Activated B cell treated with CpG ODN at 0.5 μM for 24 hours (primary cell): Measurements from ENCODE around the gene KDM1B. TPM values are rescaled to one million over a fixed set of nuclear protein-coding genes. Genes with fewer than 3 reads are reported as not detected.

Source experiments
- ATAC-seq: fragments of 200-7000 bp; cut with Tn5 transposase; one replicate; pipeline ENCODE4 v1.10.0; 2021; ENCODE audit warnings: low read depth, mild to moderate bottlenecking, moderate library complexity
- CTCF ChIA-PET: fragments of 350-600 bp; sonication (Branson Sonifier 250); formaldehyde crosslinking; loops from one replicate; lab custom pipeline; 2021; ENCODE audit warnings: antibody characterized with exemption; lab: Charles Lee
- POLR2A ChIA-PET: fragments of 350-600 bp; sonication (Branson Sonifier 250); formaldehyde crosslinking; loops from one replicate; lab custom pipeline; 2021; ENCODE audit warnings: antibody characterized with exemption; lab: Charles Lee
- DNase-seq: peaks from one replicate; pipeline ENCODE4 v3.0.0; 2022
- H3K27ac Mint-ChIP-seq: one replicate; pipeline ENCODE4 v1.8.0; 2020; ENCODE audit warnings: mixed read lengths
- H3K27me3 Mint-ChIP-seq: one replicate; pipeline ENCODE4 v1.8.0; 2021; ENCODE audit warnings: mixed read lengths
- H3K36me3 Mint-ChIP-seq: one replicate; pipeline ENCODE4 v1.8.0; 2021; ENCODE audit warnings: low read depth, mixed read lengths
- H3K4me1 Mint-ChIP-seq: one replicate; pipeline ENCODE4 v1.8.0; 2021; ENCODE audit warnings: mixed read lengths
- H3K4me3 Mint-ChIP-seq: one replicate; pipeline ENCODE4 v1.8.0; 2020; ENCODE audit warnings: mild to moderate bottlenecking, mixed read lengths
- H3K9me3 Mint-ChIP-seq: one replicate; pipeline ENCODE4 v1.8.0; 2020; ENCODE audit warnings: mixed read lengths
- intact Hi-C: fragments of 100-400 bp; cut with micrococcal nuclease; formaldehyde crosslinking; loops from one replicate; pipeline ENCODE4 v1.15.1; 2024
- total RNA-seq: library from RNA; stranded (reverse); gene quantifications from 2 replicates; pipeline ENCODE4 v1.2.3, GENCODE V29; 2022
- TF ChIP-seq, protein P1 (sequence below): fragments of 200-600 bp; IDR thresholded peaks from one replicate; pipeline ENCODE4 v1.8.0; 2022; ENCODE audit warnings: antibody characterized with exemption, mild to moderate bottlenecking

Gene KDM1B
- total RNA-seq, 1 donor from 2014 or later = 21.0 TPM

- ChIA-PET CTCF (interaction anchor here (0.6 kb wide), 1 partner anchor 16 kb away, joined by 3 read pairs; the partner anchor contains the start of gene NHLRC1), POLR2A (no interaction called here)
Measured at GRCh38 chr6:18138906-18139305, 16.3 kb upstream of the KDM1B start.

DNA sequence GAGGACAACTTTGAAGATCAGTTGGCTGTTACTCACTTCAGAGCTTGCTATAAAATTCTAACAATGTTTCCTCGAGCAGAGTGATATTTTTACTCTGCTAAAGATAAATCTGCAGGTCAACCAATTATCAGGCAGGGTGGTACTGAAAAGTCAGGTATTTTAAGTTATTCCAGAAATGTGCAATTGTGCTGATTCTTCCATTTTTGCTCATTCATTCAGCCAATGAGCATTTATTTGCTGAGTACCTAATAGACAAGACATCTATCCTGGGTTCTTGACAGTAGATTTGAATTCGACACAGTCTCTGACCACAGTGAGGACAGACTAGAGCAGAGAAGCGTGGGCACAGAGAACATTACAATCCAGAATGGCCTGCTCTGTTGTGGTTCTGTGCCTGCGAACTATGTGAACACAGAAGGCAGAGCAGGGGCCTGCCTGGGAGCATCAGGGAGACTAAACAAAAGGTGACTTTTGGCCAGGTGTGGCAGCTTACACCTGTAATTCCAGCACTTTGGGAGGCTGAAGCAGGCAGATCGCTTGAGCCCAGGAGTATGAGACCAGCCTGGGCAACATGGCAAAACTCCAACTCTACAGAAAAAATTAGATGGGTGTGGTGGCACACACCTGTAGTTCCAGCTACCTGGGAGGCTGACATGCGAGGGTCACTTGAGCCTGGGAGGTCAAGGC, 15.1 kb upstream of the KDM1B start:
- H3K27me3 Mint-ChIP-seq = no peaks in the 10 kb centered on the region
- ATAC-seq (no peak), DNase-seq (no peak)
- H3K9me3 Mint-ChIP-seq = no peaks in the 10 kb centered on the region
- H3K27ac Mint-ChIP-seq = no peak overlapping the region
- no peaks in the 10 kb centered on the region for H3K4me1 Mint-ChIP-seq
- POLR2A ChIA-PET = no interaction called here
- TF ChIP-seq, protein P1, sequence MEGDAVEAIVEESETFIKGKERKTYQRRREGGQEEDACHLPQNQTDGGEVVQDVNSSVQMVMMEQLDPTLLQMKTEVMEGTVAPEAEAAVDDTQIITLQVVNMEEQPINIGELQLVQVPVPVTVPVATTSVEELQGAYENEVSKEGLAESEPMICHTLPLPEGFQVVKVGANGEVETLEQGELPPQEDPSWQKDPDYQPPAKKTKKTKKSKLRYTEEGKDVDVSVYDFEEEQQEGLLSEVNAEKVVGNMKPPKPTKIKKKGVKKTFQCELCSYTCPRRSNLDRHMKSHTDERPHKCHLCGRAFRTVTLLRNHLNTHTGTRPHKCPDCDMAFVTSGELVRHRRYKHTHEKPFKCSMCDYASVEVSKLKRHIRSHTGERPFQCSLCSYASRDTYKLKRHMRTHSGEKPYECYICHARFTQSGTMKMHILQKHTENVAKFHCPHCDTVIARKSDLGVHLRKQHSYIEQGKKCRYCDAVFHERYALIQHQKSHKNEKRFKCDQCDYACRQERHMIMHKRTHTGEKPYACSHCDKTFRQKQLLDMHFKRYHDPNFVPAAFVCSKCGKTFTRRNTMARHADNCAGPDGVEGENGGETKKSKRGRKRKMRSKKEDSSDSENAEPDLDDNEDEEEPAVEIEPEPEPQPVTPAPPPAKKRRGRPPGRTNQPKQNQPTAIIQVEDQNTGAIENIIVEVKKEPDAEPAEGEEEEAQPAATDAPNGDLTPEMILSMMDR = no peak
- CTCF ChIA-PET = no interaction called here
- intact Hi-C loops = no loop called here
- H3K4me3 Mint-ChIP-seq = no peak overlapping the region
- H3K36me3 Mint-ChIP-seq = peaks cover 41% of the 10 kb centered on the region

More at GRCh38 chr6:18138906-18139305, 16.3 kb upstream of the KDM1B start:
- ATAC-seq = no peak
- intact Hi-C loops = no loop called here
- no peak for DNase-seq
- Mint-ChIP-seq H3K4me1 (no peaks in the 10 kb centered on the region), H3K27ac (no peak overlapping the region), H3K27me3 (no peaks in the 10 kb centered on the region), H3K36me3 (peaks cover 41% of the 10 kb centered on the region), H3K4me3 (no peak overlapping the region), H3K9me3 (no peaks in the 10 kb centered on the region)
- TF ChIP-seq, protein P1 = no peak

DNA sequence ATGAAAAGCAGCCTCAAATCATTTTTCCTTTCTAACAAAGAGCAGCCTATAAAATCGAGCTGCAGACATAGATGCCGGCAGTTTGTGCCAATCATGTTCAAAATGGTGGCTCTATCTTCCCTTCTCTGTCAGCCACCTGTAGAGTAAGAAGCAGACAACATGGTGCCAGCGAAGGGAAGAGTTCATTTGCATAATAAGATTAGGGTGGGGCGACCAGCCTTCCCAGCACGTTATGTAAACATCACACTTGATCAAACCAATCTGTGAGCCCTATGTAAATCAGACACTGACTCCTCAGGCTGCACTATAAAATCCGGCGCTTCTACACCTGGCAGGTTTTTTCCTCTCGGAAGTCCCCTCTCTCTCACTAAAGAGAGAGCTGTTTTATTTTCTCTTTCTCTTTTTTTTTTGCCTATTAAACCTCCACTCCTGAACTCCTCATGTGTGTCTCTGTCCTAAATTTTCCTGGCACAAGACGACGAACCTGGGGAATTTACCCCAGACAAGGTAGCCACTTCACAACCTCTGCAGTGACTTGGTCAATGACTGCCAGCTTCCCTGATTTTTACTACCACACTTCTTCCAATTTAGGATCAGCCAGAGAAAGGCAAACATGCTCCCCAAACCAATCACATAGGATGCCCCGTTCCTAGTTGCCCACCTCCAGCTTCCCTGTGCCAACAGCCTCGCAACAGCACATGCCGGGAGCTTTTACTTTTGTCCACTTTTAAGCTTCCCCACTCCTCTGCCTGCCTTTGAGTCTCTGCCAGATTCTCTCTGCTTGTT, 13.2 kb upstream of the KDM1B start:
- ChIA-PET CTCF (no interaction called here), POLR2A (no interaction called here)
- H3K36me3 Mint-ChIP-seq = peaks cover 38% of the 10 kb centered on the region
- ATAC-seq (no peak), DNase-seq (no peak)
- no peaks in the 10 kb centered on the region for H3K4me1 Mint-ChIP-seq
- intact Hi-C loops = no loop called here
- H3K4me3 Mint-ChIP-seq = no peak overlapping the region
- no peaks in the 10 kb centered on the region for H3K27me3 Mint-ChIP-seq
- no peaks in the 10 kb centered on the region for H3K9me3 Mint-ChIP-seq
- H3K27ac Mint-ChIP-seq = no peak overlapping the region
- TF ChIP-seq, protein P1 = no peak

- DNase-seq (no peak), ATAC-seq (no peak)
- H3K27me3 Mint-ChIP-seq = no peaks in the 10 kb centered on the region
- H3K27ac Mint-ChIP-seq = no peak overlapping the region
- TF ChIP-seq, protein P1 = no peak
- H3K36me3 Mint-ChIP-seq = peaks cover 39% of the 10 kb centered on the region
- H3K4me3 Mint-ChIP-seq = no peak overlapping the region
- H3K9me3 Mint-ChIP-seq = no peaks in the 10 kb centered on the region
- ChIA-PET CTCF (no interaction called here), POLR2A (no interaction called here)
- H3K4me1 Mint-ChIP-seq = no peaks in the 10 kb centered on the region
- intact Hi-C loops = no loop called here
Measured at GRCh38 chr6:18142591-18142861, 12.7 kb upstream of the KDM1B start.

DNA sequence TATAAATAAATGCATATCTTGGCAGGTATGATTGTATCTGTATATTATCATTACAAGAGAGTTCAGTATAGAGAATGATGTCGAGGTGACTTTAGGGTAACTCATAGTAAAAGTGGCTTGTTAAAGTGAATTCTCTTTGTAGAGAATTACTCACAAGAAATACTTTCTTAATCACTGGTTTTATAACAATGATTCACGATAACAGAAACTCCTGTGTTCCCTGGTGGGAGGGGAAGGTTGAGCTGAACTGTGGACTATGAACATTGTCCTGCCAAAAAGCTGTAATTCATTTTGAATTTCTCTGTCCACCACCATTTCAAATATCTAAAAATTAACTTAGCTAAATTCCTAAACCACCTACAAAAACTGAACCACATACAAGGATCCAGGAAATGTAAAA, 8.1 kb upstream of the KDM1B start:
- H3K36me3 Mint-ChIP-seq = peaks cover 24% of the 10 kb centered on the region
- no peak for ATAC-seq

More for the DNA sequence above, 8.1 kb upstream of the KDM1B start:
- Mint-ChIP-seq H3K4me1 (no peaks in the 10 kb centered on the region), H3K9me3 (no peaks in the 10 kb centered on the region), H3K27me3 (no peaks in the 10 kb centered on the region), H3K4me3 (no peak overlapping the region), H3K27ac (no peak overlapping the region)
- intact Hi-C loops = no loop called here
- ChIA-PET CTCF (no interaction called here), POLR2A (no interaction called here)
- DNase-seq = no peak
- TF ChIP-seq, protein P1 = no peak
